ENCODE data around the gene IDI2. TPM values are rescaled to one million over a fixed set of nuclear protein-coding genes. Genes with fewer than 3 reads are reported as not detected.

Gene IDI2
- total and polyA plus RNA-seq, 2 donors (not counting 1 experiment from before 2014, with no cell fraction given) = not detected

DNA sequence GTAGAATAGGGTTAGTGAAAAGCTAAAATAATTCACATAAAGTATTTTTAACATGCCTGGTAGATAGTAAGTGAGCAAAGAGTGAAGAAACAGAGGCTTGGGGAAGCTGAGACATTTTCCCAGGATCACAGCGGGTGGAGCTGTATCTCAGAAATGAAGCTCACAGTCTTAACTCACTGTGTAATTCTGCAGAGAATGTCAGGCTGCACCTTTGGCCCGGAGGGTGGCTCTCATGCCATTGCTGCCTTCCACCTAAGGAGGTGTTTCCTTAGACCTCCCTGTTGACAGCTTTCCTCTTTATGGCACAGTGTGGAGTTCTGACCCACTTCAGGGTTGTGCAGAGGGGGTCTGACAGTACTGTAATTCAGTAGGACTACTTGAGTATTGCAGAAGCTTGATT lies 40.3 kb downstream of the IDI2 start:
- H3K4me1 ChIP-seq (ENCODE audit: control insufficient read depth, extremely low read depth, insufficient read depth, low read length) = peaks cover 11% of the 10 kb centered on the region
- no peak overlapping the region for H3K4me2 ChIP-seq (ENCODE audit: extremely low read depth, insufficient read depth, low read length)
- H3K27ac ChIP-seq (ENCODE audit: insufficient read depth, low read length) = no peak overlapping the region
- H3K4me3 ChIP-seq (replicated peaks in 1 of 4; ENCODE audit: control extremely low read depth in 1 of 4, insufficient read depth in 1 of 4, low read depth in 3 of 4, low read length in 4 of 4) = no peak overlapping the region
- no peak for TF ChIP-seq EZH2 (IDR thresholded peaks at IDR 0.05; ENCODE audit: low read length, missing control alignments)
- TF ChIP-seq, protein P1, sequence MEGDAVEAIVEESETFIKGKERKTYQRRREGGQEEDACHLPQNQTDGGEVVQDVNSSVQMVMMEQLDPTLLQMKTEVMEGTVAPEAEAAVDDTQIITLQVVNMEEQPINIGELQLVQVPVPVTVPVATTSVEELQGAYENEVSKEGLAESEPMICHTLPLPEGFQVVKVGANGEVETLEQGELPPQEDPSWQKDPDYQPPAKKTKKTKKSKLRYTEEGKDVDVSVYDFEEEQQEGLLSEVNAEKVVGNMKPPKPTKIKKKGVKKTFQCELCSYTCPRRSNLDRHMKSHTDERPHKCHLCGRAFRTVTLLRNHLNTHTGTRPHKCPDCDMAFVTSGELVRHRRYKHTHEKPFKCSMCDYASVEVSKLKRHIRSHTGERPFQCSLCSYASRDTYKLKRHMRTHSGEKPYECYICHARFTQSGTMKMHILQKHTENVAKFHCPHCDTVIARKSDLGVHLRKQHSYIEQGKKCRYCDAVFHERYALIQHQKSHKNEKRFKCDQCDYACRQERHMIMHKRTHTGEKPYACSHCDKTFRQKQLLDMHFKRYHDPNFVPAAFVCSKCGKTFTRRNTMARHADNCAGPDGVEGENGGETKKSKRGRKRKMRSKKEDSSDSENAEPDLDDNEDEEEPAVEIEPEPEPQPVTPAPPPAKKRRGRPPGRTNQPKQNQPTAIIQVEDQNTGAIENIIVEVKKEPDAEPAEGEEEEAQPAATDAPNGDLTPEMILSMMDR (conservative IDR thresholded peaks at IDR 0.05 in 1 of 2, IDR thresholded peaks at IDR 0.05 in 1 of 2; ENCODE audit: low read depth in 1 of 2, low read length in 2 of 2) = no peak
- H3K36me3 ChIP-seq (ENCODE audit: control insufficient read depth, insufficient read depth, low read length) = no peaks in the 10 kb centered on the region
- DNase-seq (ENCODE audit: low read depth in 2 of 2) = no peak
- peaks cover 25% of the 10 kb centered on the region for H3K79me2 ChIP-seq (ENCODE audit: control insufficient read depth, insufficient read depth, low read length)
- no peak overlapping the region for H3K9ac ChIP-seq (ENCODE audit: insufficient read depth, low read length)
- H2AFZ ChIP-seq (ENCODE audit: low read length) = no peak overlapping the region
- H3K27me3 ChIP-seq (ENCODE audit: control insufficient read depth, insufficient read depth, low read length) = no peaks in the 10 kb centered on the region
- no peaks in the 10 kb centered on the region for H4K20me1 ChIP-seq (ENCODE audit: control insufficient read depth, extremely low read depth, insufficient read depth, low read length)
- H3K9me3 ChIP-seq (ENCODE audit: control insufficient read depth, insufficient read depth, low read depth, low read length) = no peaks in the 10 kb centered on the region

DNA sequence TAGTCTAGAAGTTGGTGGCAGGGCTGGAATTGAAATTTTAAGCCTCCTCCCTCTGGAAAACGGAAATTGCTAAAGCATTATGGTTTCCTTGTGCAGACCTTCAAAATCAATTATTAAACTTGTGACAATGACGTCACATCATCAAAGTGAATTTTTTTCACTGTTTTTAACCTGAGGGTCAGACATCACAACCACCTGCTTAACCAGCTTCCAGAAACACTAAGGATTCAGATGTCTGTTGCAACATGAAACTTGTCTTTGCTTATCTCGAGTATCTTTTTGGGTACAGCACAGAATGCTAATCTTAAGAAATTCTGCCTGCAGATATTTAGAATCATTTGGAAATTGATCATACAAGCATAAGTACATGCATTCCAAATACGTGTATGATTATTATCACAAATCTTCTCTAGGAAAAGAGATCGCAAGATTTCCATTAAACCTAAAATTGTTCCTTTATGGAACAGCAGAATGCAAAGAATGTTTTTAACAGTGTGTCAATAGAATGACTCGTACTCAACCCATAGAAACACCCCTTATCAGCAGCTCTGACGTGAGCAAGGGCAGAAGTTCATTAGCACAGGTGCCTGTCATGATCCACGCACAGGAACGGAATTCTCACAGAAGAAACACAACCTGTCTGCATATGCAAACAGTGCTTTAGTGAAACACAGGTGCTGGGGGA lies 41.5 kb downstream of the IDI2 start:
- Histone ChIP-seq H3K27me3 (ENCODE audit: control insufficient read depth, insufficient read depth, low read length) (no peaks in the 10 kb centered on the region), H3K36me3 (ENCODE audit: control insufficient read depth, insufficient read depth, low read length) (no peaks in the 10 kb centered on the region), H3K4me3 (replicated peaks in 1 of 4; ENCODE audit: control extremely low read depth in 1 of 4, insufficient read depth in 1 of 4, low read depth in 3 of 4, low read length in 4 of 4) (no peak overlapping the region), H3K4me2 (ENCODE audit: extremely low read depth, insufficient read depth, low read length) (no peak overlapping the region), H3K9ac (ENCODE audit: insufficient read depth, low read length) (no peak overlapping the region), H3K79me2 (ENCODE audit: control insufficient read depth, insufficient read depth, low read length) (peaks cover 12% of the 10 kb centered on the region), H2AFZ (ENCODE audit: low read length) (no peak overlapping the region), H3K9me3 (ENCODE audit: control insufficient read depth, insufficient read depth, low read depth, low read length) (no peaks in the 10 kb centered on the region), H3K4me1 (ENCODE audit: control insufficient read depth, extremely low read depth, insufficient read depth, low read length) (peaks cover 9% of the 10 kb centered on the region), H4K20me1 (ENCODE audit: control insufficient read depth, extremely low read depth, insufficient read depth, low read length) (no peaks in the 10 kb centered on the region), H3K27ac (ENCODE audit: insufficient read depth, low read length) (no peak overlapping the region)
- DNase-seq (ENCODE audit: low read depth in 2 of 2) = peak in 1 of 2 donors; percentile 61
- no peak for TF ChIP-seq EZH2 (IDR thresholded peaks at IDR 0.05; ENCODE audit: low read length, missing control alignments)
- TF ChIP-seq, protein P1 (conservative IDR thresholded peaks at IDR 0.05 in 1 of 2, IDR thresholded peaks at IDR 0.05 in 1 of 2; ENCODE audit: low read depth in 1 of 2, low read length in 2 of 2) = no peak

- TF ChIP-seq, protein P1 (conservative IDR thresholded peaks at IDR 0.05 in 1 of 2, IDR thresholded peaks at IDR 0.05 in 1 of 2; ENCODE audit: low read depth in 1 of 2, low read length in 2 of 2) = no peak
- no peak for TF ChIP-seq EZH2 (IDR thresholded peaks at IDR 0.05; ENCODE audit: low read length, missing control alignments)
- no peak overlapping the region for H2AFZ ChIP-seq (ENCODE audit: low read length)
- H3K27me3 ChIP-seq (ENCODE audit: control insufficient read depth, insufficient read depth, low read length) = no peaks in the 10 kb centered on the region
- no peak overlapping the region for H3K9ac ChIP-seq (ENCODE audit: insufficient read depth, low read length)
- no peaks in the 10 kb centered on the region for H4K20me1 ChIP-seq (ENCODE audit: control insufficient read depth, extremely low read depth, insufficient read depth, low read length)
- no peaks in the 10 kb centered on the region for H3K9me3 ChIP-seq (ENCODE audit: control insufficient read depth, insufficient read depth, low read depth, low read length)
- H3K4me2 ChIP-seq (ENCODE audit: extremely low read depth, insufficient read depth, low read length) = no peak overlapping the region
- H3K4me1 ChIP-seq (ENCODE audit: control insufficient read depth, extremely low read depth, insufficient read depth, low read length) = peaks cover 9% of the 10 kb centered on the region
- no peaks in the 10 kb centered on the region for H3K36me3 ChIP-seq (ENCODE audit: control insufficient read depth, insufficient read depth, low read length)
- no peak overlapping the region for H3K4me3 ChIP-seq (replicated peaks in 1 of 4; ENCODE audit: control extremely low read depth in 1 of 4, insufficient read depth in 1 of 4, low read depth in 3 of 4, low read length in 4 of 4)
- H3K27ac ChIP-seq (ENCODE audit: insufficient read depth, low read length) = no peak overlapping the region
- peaks cover 5% of the 10 kb centered on the region for H3K79me2 ChIP-seq (ENCODE audit: control insufficient read depth, insufficient read depth, low read length)
- no peak for DNase-seq (ENCODE audit: low read depth in 2 of 2)
Observed at GRCh38 chr10:983401-983800, 42.3 kb downstream of the IDI2 start.
